ENCODE results near the gene FRMD4A.

Gene FRMD4A

DNA sequence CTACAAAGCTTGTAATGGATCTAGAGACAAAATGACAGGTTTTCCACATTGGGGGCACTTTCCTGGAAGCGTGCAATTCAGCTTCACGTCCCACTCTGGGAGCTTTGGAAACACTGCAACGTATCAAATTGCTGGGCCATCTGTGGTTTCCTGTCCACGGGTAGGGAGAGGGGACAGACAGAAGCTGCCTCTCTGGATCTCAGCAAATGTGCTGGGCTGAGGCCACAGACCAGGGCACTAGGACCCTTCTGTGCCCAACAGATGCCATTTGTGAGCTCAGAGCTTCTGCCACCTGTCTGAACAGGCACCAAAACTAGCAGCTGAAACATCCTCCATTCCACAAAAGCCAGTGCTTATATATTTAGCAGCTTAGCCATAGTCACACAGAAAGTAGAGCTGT lies 40.9 kb upstream of the FRMD4A start:
- DNase-seq (ENCODE audit: insufficient read length, low spot score) (no peak), FAIRE-seq (no peak)
- TF ChIP-seq, protein P1, sequence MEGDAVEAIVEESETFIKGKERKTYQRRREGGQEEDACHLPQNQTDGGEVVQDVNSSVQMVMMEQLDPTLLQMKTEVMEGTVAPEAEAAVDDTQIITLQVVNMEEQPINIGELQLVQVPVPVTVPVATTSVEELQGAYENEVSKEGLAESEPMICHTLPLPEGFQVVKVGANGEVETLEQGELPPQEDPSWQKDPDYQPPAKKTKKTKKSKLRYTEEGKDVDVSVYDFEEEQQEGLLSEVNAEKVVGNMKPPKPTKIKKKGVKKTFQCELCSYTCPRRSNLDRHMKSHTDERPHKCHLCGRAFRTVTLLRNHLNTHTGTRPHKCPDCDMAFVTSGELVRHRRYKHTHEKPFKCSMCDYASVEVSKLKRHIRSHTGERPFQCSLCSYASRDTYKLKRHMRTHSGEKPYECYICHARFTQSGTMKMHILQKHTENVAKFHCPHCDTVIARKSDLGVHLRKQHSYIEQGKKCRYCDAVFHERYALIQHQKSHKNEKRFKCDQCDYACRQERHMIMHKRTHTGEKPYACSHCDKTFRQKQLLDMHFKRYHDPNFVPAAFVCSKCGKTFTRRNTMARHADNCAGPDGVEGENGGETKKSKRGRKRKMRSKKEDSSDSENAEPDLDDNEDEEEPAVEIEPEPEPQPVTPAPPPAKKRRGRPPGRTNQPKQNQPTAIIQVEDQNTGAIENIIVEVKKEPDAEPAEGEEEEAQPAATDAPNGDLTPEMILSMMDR (IDR thresholded peaks at IDR 0.05; ENCODE audit: insufficient read depth, missing control alignments): no peak

DNA sequence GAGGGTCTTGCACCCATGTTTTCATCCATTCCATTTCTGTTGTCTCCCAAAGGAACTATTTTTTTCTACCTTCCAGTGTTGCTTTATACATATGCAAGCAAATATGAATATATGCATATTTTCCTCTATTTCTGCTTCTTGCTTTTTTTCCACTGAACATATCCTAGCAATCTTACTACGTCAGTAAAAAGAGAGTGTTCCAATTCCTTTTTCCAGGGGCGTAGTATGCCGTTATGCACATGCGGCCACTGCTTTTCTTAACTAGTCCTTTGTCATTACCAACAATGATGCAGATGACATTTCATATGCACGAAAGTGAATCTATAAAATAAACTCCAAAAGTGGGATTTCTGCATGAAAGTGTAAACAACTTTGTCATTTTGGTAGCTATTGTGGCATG lies 40.2 kb upstream of the FRMD4A start:
- DNase-seq (ENCODE audit: insufficient read length, low spot score) (no peak), FAIRE-seq (no peak)
- TF ChIP-seq, protein P1 (IDR thresholded peaks at IDR 0.05; ENCODE audit: insufficient read depth, missing control alignments): no peak

- FAIRE-seq (no peak), DNase-seq (ENCODE audit: insufficient read length, low spot score) (no peak)
- TF ChIP-seq, protein P1 (IDR thresholded peaks at IDR 0.05; ENCODE audit: insufficient read depth, missing control alignments): no peak
These were observed 39.2 kb upstream of the FRMD4A start for GRCh38 chr10:14369906-14370305.

DNA sequence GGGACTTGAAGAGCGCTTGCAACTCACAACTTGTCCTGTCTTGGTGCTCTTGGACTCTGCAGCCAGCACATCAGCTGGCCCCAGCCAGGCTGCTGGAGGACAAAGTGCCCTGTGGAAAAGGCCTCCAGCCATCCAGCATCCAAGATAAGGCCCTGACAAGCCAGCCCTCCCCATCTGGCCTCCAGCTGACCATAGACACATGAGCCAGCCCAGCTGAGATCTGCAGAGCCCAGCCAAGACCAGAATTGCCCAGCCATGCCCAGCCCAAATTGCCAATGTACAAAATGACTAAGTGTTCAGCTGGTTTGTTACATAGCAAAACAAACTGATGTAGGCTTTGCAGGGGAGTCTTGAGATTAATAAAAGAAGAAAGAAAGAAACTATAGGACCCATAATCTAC lies 36.0 kb upstream of the FRMD4A start:
- no peak for DNase-seq (ENCODE audit: insufficient read length, low spot score)
- FAIRE-seq: no peak
- TF ChIP-seq, protein P1 (IDR thresholded peaks at IDR 0.05; ENCODE audit: insufficient read depth, missing control alignments): no peak

DNA sequence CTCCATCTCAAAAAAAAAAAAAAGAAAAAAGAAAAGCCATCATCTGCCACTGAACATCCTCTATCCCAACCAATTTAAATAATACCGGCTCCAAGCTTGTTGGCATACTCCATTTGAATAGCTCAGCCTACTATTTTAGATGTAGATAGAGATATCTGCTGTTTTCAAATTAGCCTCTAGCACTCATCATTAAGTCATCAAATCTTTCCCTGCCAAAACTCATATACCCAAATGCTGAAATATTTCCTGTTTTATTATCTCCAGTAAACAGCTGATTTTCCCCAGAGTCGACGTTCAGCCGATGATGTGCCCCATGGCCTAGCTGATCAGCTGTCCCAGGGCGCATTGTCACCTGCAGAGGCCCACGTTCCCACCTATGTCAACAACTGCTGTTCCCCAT lies 34.5 kb upstream of the FRMD4A start:
- FAIRE-seq (no peak), DNase-seq (ENCODE audit: insufficient read length, low spot score) (no peak)
- TF ChIP-seq, protein P1 (IDR thresholded peaks at IDR 0.05; ENCODE audit: insufficient read depth, missing control alignments): no peak

DNA sequence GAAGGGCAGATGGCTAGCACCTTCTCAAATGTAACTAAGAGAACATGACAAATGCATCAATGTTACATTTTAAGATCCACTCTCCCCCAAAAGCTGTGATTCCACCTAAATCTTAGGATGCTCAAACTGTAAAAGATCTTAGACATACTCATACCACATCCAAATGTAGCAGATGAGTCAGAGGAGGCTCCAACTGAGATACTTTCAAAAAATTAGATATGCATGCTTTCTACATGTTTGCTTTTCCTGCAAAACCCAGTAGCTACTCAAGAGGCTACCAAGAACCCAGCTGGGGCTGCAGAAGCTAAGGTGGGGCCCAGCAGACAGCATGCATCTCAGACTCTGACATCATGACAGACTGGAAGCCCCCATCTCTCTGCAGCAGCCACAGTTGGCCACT lies 31.4 kb upstream of the FRMD4A start:
- DNase-seq (ENCODE audit: insufficient read length, low spot score): no peak
- TF ChIP-seq, protein P1 (IDR thresholded peaks at IDR 0.05; ENCODE audit: insufficient read depth, missing control alignments): no peak
- no peak for FAIRE-seq

- no peak for FAIRE-seq
- TF ChIP-seq, protein P1 (IDR thresholded peaks at IDR 0.05; ENCODE audit: insufficient read depth, missing control alignments): no peak
- no peak for DNase-seq (ENCODE audit: insufficient read length, low spot score)
These were observed 30.2 kb upstream of the FRMD4A start for GRCh38 chr10:14360961-14361360.

All from D721Med (cell line).